ENCODE data around the gene PIP5KL1. TPM values are rescaled to one million over a fixed set of nuclear protein-coding genes. Genes with fewer than 3 reads are reported as not detected.

PIP5KL1 gene
- total RNA-seq, 1 donor from 2014 or later = 4.9 TPM

GRCh38 chr9:127905004-127905728 lies 25.4 kb downstream of the PIP5KL1 start:
- peaks cover 7% of the 10 kb centered on the region for H3K4me1 Mint-ChIP-seq (ENCODE audit: low read depth, unreplicated experiment)
- Histone ChIP-seq H3K9ac (ENCODE audit: low read length) (no peak overlapping the region), H3K4me2 (ENCODE audit: low read length) (no peak overlapping the region), H3K4me3 (ENCODE audit: insufficient read depth, low read depth, low read length) (no peak overlapping the region), H3K27me3 (ENCODE audit: insufficient read depth, low read length) (no peaks in the 10 kb centered on the region), H3K9me3 (ENCODE audit: insufficient read depth, low read depth, low read length) (no peaks in the 10 kb centered on the region), H3K36me3 (ENCODE audit: insufficient read depth, low read length) (no peaks in the 10 kb centered on the region), H3K27ac (ENCODE audit: low read depth, low read length) (no peak overlapping the region), H3K79me2 (ENCODE audit: insufficient read depth, low read length) (no peaks in the 10 kb centered on the region), H2AFZ (ENCODE audit: low read depth, low read length) (no peak overlapping the region), H4K20me1 (ENCODE audit: insufficient read depth, low read length) (no peaks in the 10 kb centered on the region), H3K4me1 (ENCODE audit: insufficient read depth, low read length) (peaks cover 5% of the 10 kb centered on the region)
- no peak for TF ChIP-seq CTCF (IDR thresholded peaks at IDR 0.05; ENCODE audit: insufficient read depth, low read depth, low read length)
- no peak for TF ChIP-seq EZH2 (IDR thresholded peaks at IDR 0.05; ENCODE audit: insufficient read depth, low read length)
- no peaks in the 10 kb centered on the region for H3K9me3 Mint-ChIP-seq (ENCODE audit: unreplicated experiment)
- FAIRE-seq (no peak), DNase-seq (ENCODE audit: low read depth) (no peak)
- H3K27me3 Mint-ChIP-seq (ENCODE audit: low read depth, unreplicated experiment) = peaks cover 2% of the 10 kb centered on the region
- no peaks in the 10 kb centered on the region for H3K36me3 Mint-ChIP-seq (ENCODE audit: low read depth, unreplicated experiment)
- no peak overlapping the region for H3K4me3 Mint-ChIP-seq (ENCODE audit: unreplicated experiment)
- H3K27ac Mint-ChIP-seq (ENCODE audit: unreplicated experiment) = peak overlapping the region; percentile 66

GRCh38 chr9:127904561-127905003 lies 26.0 kb downstream of the PIP5KL1 start:
- Mint-ChIP-seq H3K4me3 (ENCODE audit: unreplicated experiment) (no peak overlapping the region), H3K4me1 (ENCODE audit: low read depth, unreplicated experiment) (peaks cover 7% of the 10 kb centered on the region), H3K27me3 (ENCODE audit: low read depth, unreplicated experiment) (peaks cover 2% of the 10 kb centered on the region), H3K27ac (ENCODE audit: unreplicated experiment) (no peak overlapping the region), H3K36me3 (ENCODE audit: low read depth, unreplicated experiment) (no peaks in the 10 kb centered on the region), H3K9me3 (ENCODE audit: unreplicated experiment) (no peaks in the 10 kb centered on the region)
- Histone ChIP-seq H2AFZ (ENCODE audit: low read depth, low read length) (no peak overlapping the region), H4K20me1 (ENCODE audit: insufficient read depth, low read length) (no peaks in the 10 kb centered on the region), H3K4me2 (ENCODE audit: low read length) (no peak overlapping the region), H3K9me3 (ENCODE audit: insufficient read depth, low read depth, low read length) (no peaks in the 10 kb centered on the region), H3K36me3 (ENCODE audit: insufficient read depth, low read length) (no peaks in the 10 kb centered on the region), H3K27me3 (ENCODE audit: insufficient read depth, low read length) (no peaks in the 10 kb centered on the region), H3K4me1 (ENCODE audit: insufficient read depth, low read length) (peaks cover 11% of the 10 kb centered on the region), H3K4me3 (ENCODE audit: insufficient read depth, low read depth, low read length) (no peak overlapping the region), H3K9ac (ENCODE audit: low read length) (no peak overlapping the region), H3K79me2 (ENCODE audit: insufficient read depth, low read length) (no peaks in the 10 kb centered on the region), H3K27ac (ENCODE audit: low read depth, low read length) (no peak overlapping the region)
- no peak for FAIRE-seq
- TF ChIP-seq CTCF (IDR thresholded peaks at IDR 0.05; ENCODE audit: insufficient read depth, low read depth, low read length) (no peak), EZH2 (IDR thresholded peaks at IDR 0.05; ENCODE audit: insufficient read depth, low read length) (no peak)
- DNase-seq (ENCODE audit: low read depth) = no peak

Data from astrocyte (in vitro differentiated cells and primary cell).